GM12878 (cell line): Measurements from ENCODE around the gene EIF2A.

Experiments used
- CEBPB ChIP-seq, 2 experiments: fragments of 150-350 bp in 1 of 2; IDR thresholded peaks; 2 replicates each; pipeline ENCODE4 v1.6.1; 2012 to 2014; ENCODE audit warnings: low read depth in 2 of 2, low read length in 2 of 2, borderline replicate concordance in 1 of 2, inconsistent platforms in 1 of 2
- FOS ChIP-seq: IDR thresholded peaks from 3 replicates; pipeline ENCODE4 v1.6.1; 2011; ENCODE audit warnings: borderline replicate concordance; ENCODE audit not compliant: insufficient read length; ENCODE audit errors: extremely low read depth
- MAX ChIP-seq: IDR thresholded peaks from 2 replicates; pipeline ENCODE4 v1.6.1; 2012; ENCODE audit warnings: low read depth, low read length, improper control_type of control experiment
- POLR2A ChIP-seq: IDR thresholded peaks from 2 replicates; pipeline ENCODE4 v1.6.1; 2011; ENCODE audit warnings: low read depth, mild to moderate bottlenecking, low read length
- TAF1 ChIP-seq: IDR thresholded peaks from 2 replicates; pipeline ENCODE4 v1.6.1; 2011; ENCODE audit warnings: mild to moderate bottlenecking, low read depth, low read length, borderline replicate concordance
- TF ChIP-seq, protein P1 (sequence below), 3 experiments: IDR thresholded peaks in 2 of 3; conservative IDR thresholded peaks in 1 of 3; 2 replicates each; pipeline ENCODE4 v1.5.1; 2011; ENCODE audit warnings: low read depth in 3 of 3, low read length in 3 of 3, mild to moderate bottlenecking in 3 of 3, control low read depth in 2 of 3, moderate library complexity in 2 of 3, inconsistent platforms in 1 of 3, mixed read lengths in 1 of 3; ENCODE audit not compliant: control insufficient read depth in 2 of 3, insufficient read depth in 1 of 3; ENCODE audit errors: extremely low read depth in 1 of 3
- TF ChIP-seq, protein P2 (sequence below): IDR thresholded peaks from 2 replicates; pipeline ENCODE4 v1.6.1; 2012; ENCODE audit warnings: low read depth, low read length, improper control_type of control experiment

- no peak for TF ChIP-seq CEBPB (IDR thresholded peaks at IDR 0.05; ENCODE audit: borderline replicate concordance in 1 of 2, low read depth in 2 of 2, low read length in 2 of 2)
- no peak for TF ChIP-seq POLR2A
- no peak for TF ChIP-seq FOS
- no peak for TF ChIP-seq MAX
- TF ChIP-seq, protein P1, sequence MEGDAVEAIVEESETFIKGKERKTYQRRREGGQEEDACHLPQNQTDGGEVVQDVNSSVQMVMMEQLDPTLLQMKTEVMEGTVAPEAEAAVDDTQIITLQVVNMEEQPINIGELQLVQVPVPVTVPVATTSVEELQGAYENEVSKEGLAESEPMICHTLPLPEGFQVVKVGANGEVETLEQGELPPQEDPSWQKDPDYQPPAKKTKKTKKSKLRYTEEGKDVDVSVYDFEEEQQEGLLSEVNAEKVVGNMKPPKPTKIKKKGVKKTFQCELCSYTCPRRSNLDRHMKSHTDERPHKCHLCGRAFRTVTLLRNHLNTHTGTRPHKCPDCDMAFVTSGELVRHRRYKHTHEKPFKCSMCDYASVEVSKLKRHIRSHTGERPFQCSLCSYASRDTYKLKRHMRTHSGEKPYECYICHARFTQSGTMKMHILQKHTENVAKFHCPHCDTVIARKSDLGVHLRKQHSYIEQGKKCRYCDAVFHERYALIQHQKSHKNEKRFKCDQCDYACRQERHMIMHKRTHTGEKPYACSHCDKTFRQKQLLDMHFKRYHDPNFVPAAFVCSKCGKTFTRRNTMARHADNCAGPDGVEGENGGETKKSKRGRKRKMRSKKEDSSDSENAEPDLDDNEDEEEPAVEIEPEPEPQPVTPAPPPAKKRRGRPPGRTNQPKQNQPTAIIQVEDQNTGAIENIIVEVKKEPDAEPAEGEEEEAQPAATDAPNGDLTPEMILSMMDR (IDR thresholded peaks at IDR 0.05 in 2 of 3, conservative IDR thresholded peaks at IDR 0.05 in 1 of 3; ENCODE audit: control insufficient read depth in 2 of 3, extremely low read depth in 1 of 3, insufficient read depth in 1 of 3, low read depth in 3 of 3, low read length in 3 of 3), result no peak
- no peak for TF ChIP-seq TAF1
- TF ChIP-seq, protein P2, sequence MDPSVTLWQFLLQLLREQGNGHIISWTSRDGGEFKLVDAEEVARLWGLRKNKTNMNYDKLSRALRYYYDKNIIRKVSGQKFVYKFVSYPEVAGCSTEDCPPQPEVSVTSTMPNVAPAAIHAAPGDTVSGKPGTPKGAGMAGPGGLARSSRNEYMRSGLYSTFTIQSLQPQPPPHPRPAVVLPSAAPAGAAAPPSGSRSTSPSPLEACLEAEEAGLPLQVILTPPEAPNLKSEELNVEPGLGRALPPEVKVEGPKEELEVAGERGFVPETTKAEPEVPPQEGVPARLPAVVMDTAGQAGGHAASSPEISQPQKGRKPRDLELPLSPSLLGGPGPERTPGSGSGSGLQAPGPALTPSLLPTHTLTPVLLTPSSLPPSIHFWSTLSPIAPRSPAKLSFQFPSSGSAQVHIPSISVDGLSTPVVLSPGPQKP, result no peak
Observed at GRCh38 chr3:150511122-150511821, 35.3 kb upstream of the EIF2A start.
